DOHH2 (cell line): Measurements from ENCODE around the gene ZMIZ1.

Experiments
- H3F3A ChIP-seq: fragments of 200-600 bp; sonication (generic), shearing (Covaris generic); 2 replicates; pipeline ENCODE4 v1.6.0; 2016; ENCODE audit warnings: antibody characterized with exemption, mild to moderate bottlenecking; ENCODE audit not compliant: control insufficient read depth, insufficient read depth
- H3K27ac ChIP-seq: fragments of 200-600 bp; sonication (generic); 2 replicates; pipeline ENCODE4 v1.5.1; 2014; ENCODE audit warnings: low read depth, mild to moderate bottlenecking, low read length, moderate library complexity
- H3K27me3 ChIP-seq: fragments of 200-600 bp; sonication (generic); 2 replicates; pipeline ENCODE4 v1.6.1; 2014; ENCODE audit warnings: mild to moderate bottlenecking, low read length, mixed read lengths; ENCODE audit not compliant: control insufficient read depth
- H3K36me3 ChIP-seq: fragments of 200-600 bp; sonication (generic); 2 replicates; pipeline ENCODE4 v1.6.1; 2014; ENCODE audit warnings: mild to moderate bottlenecking, low read length, moderate library complexity, mixed read lengths; ENCODE audit not compliant: control insufficient read depth
- H3K4me1 ChIP-seq: fragments of 200-600 bp; sonication (generic); 2 replicates; pipeline ENCODE4 v1.6.1; 2014; ENCODE audit warnings: mild to moderate bottlenecking, low read length, mixed read lengths; ENCODE audit not compliant: control insufficient read depth
- H3K4me2 ChIP-seq: fragments of 200-600 bp; sonication (generic); 2 replicates; pipeline ENCODE4 v1.6.0; 2014; ENCODE audit warnings: mild to moderate bottlenecking, low read length, moderate library complexity
- H3K4me3 ChIP-seq: fragments of 200-600 bp; sonication (generic); 2 replicates; pipeline ENCODE4 v1.5.1; 2014; ENCODE audit warnings: mild to moderate bottlenecking, low read length, mixed read lengths
- H3K79me2 ChIP-seq: fragments of 200-600 bp; sonication (generic); 2 replicates; pipeline ENCODE4 v1.6.1; 2014; ENCODE audit warnings: mild to moderate bottlenecking, low read length, mixed read lengths; ENCODE audit not compliant: control insufficient read depth
- H3K9me2 ChIP-seq: fragments of 200-600 bp; sonication (generic); replicated peaks from 2 replicates; pipeline ENCODE4 v1.6.1; 2014; ENCODE audit warnings: mild to moderate bottlenecking, low read length, mixed read lengths; ENCODE audit not compliant: control insufficient read depth
- H3K9me3 ChIP-seq: fragments of 200-600 bp; sonication (generic); 2 replicates; pipeline ENCODE4 v1.6.1; 2014; ENCODE audit warnings: antibody characterized with exemption, low read length, mixed read lengths; ENCODE audit not compliant: control insufficient read depth, insufficient read depth
- H4K20me1 ChIP-seq: fragments of 200-600 bp; sonication (generic); 2 replicates; pipeline ENCODE4 v1.6.0; 2014; ENCODE audit warnings: low read depth, mild to moderate bottlenecking, antibody characterized with exemption, low read length, moderate library complexity; ENCODE audit not compliant: control insufficient read depth, insufficient read depth
- CTCF ChIP-seq: fragments of 200-600 bp; sonication (generic); IDR thresholded peaks from one replicate; pipeline ENCODE4 v1.5.1; 2014; ENCODE audit warnings: antibody characterized with exemption, mild to moderate bottlenecking, low read depth, low read length; ENCODE audit not compliant: poor library complexity, severe bottlenecking
- EZH2phosphoT487 ChIP-seq: fragments of 200-600 bp; sonication (generic); IDR thresholded peaks from 2 replicates; pipeline ENCODE4 v1.6.1; 2017; ENCODE audit warnings: borderline replicate concordance, mild to moderate bottlenecking, antibody characterized with exemption, low read length, moderate library complexity, mixed read lengths

The ZMIZ1 gene

GRCh38 chr10:79131836-79132631 is 63.3 kb downstream of the ZMIZ1 start:
- peak overlapping the region; percentile 66 for H3K4me2 ChIP-seq
- TF ChIP-seq CTCF = no peak
- TF ChIP-seq EZH2phosphoT487 = no peak
- no peaks in the 10 kb centered on the region for H3F3A ChIP-seq
- H3K4me1 ChIP-seq = peaks cover 38% of the 10 kb centered on the region
- no peaks in the 10 kb centered on the region for H3K9me3 ChIP-seq
- peak overlapping the region; percentile 42 for H3K4me3 ChIP-seq
- no peaks in the 10 kb centered on the region for H3K9me2 ChIP-seq
- H3K36me3 ChIP-seq = no peaks in the 10 kb centered on the region
- H4K20me1 ChIP-seq = no peaks in the 10 kb centered on the region
- H3K79me2 ChIP-seq = no peaks in the 10 kb centered on the region
- H3K27me3 ChIP-seq = peaks cover 5% of the 10 kb centered on the region
- no peak overlapping the region; the same call in 1 of the 2 replicates for H3K27ac ChIP-seq

- H3K4me2 ChIP-seq = peak overlapping the region; percentile 66
- H3K27me3 ChIP-seq = peaks cover 5% of the 10 kb centered on the region
- H3K27ac ChIP-seq = no peak overlapping the region; the same call in 1 of the 2 replicates
- H3K4me3 ChIP-seq = peak overlapping the region; percentile 42
- no peaks in the 10 kb centered on the region for H3K9me3 ChIP-seq
- no peaks in the 10 kb centered on the region for H3F3A ChIP-seq
- H3K9me2 ChIP-seq = no peaks in the 10 kb centered on the region
- no peak for TF ChIP-seq CTCF
- TF ChIP-seq EZH2phosphoT487 = no peak
- no peaks in the 10 kb centered on the region for H3K36me3 ChIP-seq
- peaks cover 46% of the 10 kb centered on the region for H3K4me1 ChIP-seq
- H4K20me1 ChIP-seq = no peaks in the 10 kb centered on the region
- no peaks in the 10 kb centered on the region for H3K79me2 ChIP-seq
These were observed 64.1 kb downstream of the ZMIZ1 start for GRCh38 chr10:79132681-79133381.

- Histone ChIP-seq H3F3A (no peaks in the 10 kb centered on the region), H3K9me3 (no peaks in the 10 kb centered on the region), H3K79me2 (no peaks in the 10 kb centered on the region), H3K4me3 (peak overlapping the region; percentile 42; the same call in 1 of the 2 replicates), H4K20me1 (no peaks in the 10 kb centered on the region), H3K27ac (no peak overlapping the region), H3K36me3 (no peaks in the 10 kb centered on the region), H3K4me1 (peaks cover 52% of the 10 kb centered on the region), H3K9me2 (no peaks in the 10 kb centered on the region), H3K27me3 (no peaks in the 10 kb centered on the region), H3K4me2 (peak overlapping the region; percentile 66)
- TF ChIP-seq EZH2phosphoT487 (no peak), CTCF (no peak)
These were observed 64.7 kb downstream of the ZMIZ1 start for GRCh38 chr10:79133416-79133815.
